PFSK-1 (cell line): ENCODE results near the gene ANKRD2. TPM values are rescaled to one million over a fixed set of nuclear protein-coding genes. Genes with fewer than 3 reads are reported as not detected.

Source experiments
- FOXP2 ChIP-seq: optimal IDR thresholded peaks from 2 replicates; pipeline ENCODE3; 2011; ENCODE audit warnings: borderline replicate concordance, control low read depth, inconsistent platforms; ENCODE audit not compliant: insufficient read depth; ENCODE audit errors: extremely low read length, extremely low read depth
- POLR2AphosphoS5 ChIP-seq: IDR thresholded peaks from 2 replicates; pipeline ENCODE4 v1.6.1; 2012; ENCODE audit warnings: low read depth, mild to moderate bottlenecking, control low read depth, low read length, moderate library complexity
- SIN3A ChIP-seq: IDR thresholded peaks from 2 replicates; pipeline ENCODE4 v1.6.1; 2012; ENCODE audit warnings: mild to moderate bottlenecking, low read length, moderate library complexity, borderline replicate concordance; ENCODE audit not compliant: insufficient read depth
- TAF1 ChIP-seq: IDR thresholded peaks from 2 replicates; pipeline ENCODE4 v1.6.1; 2012; ENCODE audit warnings: low read length, control low read depth, borderline replicate concordance; ENCODE audit not compliant: insufficient read depth
- polyA plus RNA-seq: library from polyadenylated mRNA; unstranded; fragments of >200 nt; gene quantifications from one replicate; pipeline ENCODE4 v1.2.1, GENCODE V29; 2012; ENCODE audit warnings: low read depth, missing spikeins; ENCODE audit not compliant: insufficient read length
- TF ChIP-seq, protein P1 (sequence below), 2 experiments: IDR thresholded peaks; 2 replicates each; pipeline versions ENCODE4 v1.6.1 to v1.8.0; 2011 to 2012; ENCODE audit warnings: low read depth in 2 of 2, low read length in 2 of 2, control low read depth in 1 of 2, inconsistent platforms in 1 of 2, mild to moderate bottlenecking in 1 of 2, moderate library complexity in 1 of 2; ENCODE audit not compliant: insufficient read depth in 1 of 2

Gene ANKRD2, protein sequence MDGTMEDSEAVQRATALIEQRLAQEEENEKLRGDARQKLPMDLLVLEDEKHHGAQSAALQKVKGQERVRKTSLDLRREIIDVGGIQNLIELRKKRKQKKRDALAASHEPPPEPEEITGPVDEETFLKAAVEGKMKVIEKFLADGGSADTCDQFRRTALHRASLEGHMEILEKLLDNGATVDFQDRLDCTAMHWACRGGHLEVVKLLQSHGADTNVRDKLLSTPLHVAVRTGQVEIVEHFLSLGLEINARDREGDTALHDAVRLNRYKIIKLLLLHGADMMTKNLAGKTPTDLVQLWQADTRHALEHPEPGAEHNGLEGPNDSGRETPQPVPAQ
- polyA plus RNA-seq: not detected

DNA sequence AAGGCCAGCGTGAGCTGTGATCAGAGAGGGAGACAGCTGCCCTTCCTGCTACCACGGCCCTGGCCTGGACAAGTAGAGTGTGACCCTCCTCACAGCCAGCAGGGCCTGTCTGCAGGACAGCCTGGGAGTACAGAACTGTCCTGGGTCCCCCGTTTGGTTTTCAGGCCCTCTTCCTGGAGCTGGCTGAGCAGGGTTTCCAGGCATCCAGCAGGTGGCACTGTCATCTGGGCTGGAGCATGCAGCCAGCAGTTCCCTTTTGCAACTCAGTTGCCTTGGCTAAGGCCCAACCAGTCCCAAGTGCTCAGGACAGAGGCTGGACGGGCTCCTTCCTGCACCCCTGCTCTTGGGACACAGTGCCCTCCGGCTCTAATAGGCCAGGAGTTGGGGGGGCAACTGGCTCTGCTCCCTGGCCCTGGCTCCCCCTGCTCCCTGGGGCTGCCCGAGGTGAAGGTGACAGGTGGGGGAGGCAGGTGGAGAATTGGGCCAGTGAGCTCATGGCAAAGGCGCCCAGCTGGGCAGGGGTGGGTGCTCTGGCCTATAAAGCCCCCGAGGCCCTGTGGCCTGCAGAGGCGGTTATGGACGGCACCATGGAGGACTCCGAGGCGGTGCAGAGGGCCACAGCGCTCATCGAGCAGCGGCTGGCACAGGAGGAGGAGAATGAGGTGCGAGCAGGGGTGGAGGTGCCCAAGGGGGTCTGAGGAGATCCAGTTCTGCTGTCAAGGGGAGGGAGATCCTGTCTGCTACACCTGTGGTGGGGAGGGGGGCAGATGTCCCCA, at the start of gene ANKRD2:
ANKRD2 (plus strand) TSS at position 566 of the 776 bp plus-strand sequence; CDS start at position 576, 10 bp downstream.
- TF ChIP-seq SIN3A (no peak), FOXP2 (peak; percentile 61)

DNA sequence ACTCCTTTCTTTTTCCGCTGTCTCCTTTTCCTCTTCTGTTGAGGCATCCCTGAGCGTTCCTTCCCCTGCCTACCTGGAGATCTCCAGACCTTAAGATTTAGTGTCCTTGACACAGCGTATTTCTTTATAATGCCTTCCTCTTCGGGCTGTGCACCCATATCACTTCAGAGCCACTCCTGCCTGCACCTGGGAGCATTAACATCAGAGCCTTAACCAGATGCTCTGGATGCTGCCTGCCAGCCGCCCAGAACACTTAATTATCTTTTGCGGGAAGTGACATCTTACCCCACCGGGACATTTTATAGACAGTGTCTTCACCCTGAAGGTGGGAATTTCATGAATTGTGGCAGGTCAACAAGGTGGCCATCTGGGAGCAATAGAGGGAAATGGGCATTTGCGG, 49.6 kb upstream of the ANKRD2 start:
- TF ChIP-seq SIN3A: no peak
- TF ChIP-seq, protein P1, sequence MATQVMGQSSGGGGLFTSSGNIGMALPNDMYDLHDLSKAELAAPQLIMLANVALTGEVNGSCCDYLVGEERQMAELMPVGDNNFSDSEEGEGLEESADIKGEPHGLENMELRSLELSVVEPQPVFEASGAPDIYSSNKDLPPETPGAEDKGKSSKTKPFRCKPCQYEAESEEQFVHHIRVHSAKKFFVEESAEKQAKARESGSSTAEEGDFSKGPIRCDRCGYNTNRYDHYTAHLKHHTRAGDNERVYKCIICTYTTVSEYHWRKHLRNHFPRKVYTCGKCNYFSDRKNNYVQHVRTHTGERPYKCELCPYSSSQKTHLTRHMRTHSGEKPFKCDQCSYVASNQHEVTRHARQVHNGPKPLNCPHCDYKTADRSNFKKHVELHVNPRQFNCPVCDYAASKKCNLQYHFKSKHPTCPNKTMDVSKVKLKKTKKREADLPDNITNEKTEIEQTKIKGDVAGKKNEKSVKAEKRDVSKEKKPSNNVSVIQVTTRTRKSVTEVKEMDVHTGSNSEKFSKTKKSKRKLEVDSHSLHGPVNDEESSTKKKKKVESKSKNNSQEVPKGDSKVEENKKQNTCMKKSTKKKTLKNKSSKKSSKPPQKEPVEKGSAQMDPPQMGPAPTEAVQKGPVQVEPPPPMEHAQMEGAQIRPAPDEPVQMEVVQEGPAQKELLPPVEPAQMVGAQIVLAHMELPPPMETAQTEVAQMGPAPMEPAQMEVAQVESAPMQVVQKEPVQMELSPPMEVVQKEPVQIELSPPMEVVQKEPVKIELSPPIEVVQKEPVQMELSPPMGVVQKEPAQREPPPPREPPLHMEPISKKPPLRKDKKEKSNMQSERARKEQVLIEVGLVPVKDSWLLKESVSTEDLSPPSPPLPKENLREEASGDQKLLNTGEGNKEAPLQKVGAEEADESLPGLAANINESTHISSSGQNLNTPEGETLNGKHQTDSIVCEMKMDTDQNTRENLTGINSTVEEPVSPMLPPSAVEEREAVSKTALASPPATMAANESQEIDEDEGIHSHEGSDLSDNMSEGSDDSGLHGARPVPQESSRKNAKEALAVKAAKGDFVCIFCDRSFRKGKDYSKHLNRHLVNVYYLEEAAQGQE (IDR thresholded peaks at IDR 0.05; ENCODE audit: insufficient read depth in 1 of 2, low read depth in 2 of 2, low read length in 2 of 2): no peak
- no peak for TF ChIP-seq TAF1
- no peak for TF ChIP-seq POLR2AphosphoS5
- no peak for TF ChIP-seq FOXP2

DNA sequence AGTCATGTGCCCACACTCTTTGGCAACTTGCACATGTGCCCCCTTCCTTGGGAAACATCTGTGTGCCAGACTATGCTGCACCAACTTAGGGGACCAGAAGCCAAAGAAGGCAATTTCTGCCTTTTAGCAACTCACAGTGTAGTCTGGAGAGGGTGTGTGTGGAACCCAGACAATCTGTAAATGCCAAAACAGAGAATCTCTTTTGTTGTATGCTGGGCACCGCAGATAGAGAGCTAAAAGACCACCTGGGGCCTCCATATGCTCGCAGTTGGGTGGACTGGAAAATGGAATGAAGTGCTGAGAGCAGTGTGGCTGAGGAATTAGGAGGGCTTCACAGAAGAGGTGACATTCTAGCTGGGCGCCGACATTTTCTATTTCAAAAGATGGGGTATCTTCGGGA, 47.5 kb upstream of the ANKRD2 start:
- TF ChIP-seq, protein P1 (IDR thresholded peaks at IDR 0.05; ENCODE audit: insufficient read depth in 1 of 2, low read depth in 2 of 2, low read length in 2 of 2): no peak
- TF ChIP-seq POLR2AphosphoS5 (no peak), SIN3A (no peak), TAF1 (no peak), FOXP2 (no peak)

DNA sequence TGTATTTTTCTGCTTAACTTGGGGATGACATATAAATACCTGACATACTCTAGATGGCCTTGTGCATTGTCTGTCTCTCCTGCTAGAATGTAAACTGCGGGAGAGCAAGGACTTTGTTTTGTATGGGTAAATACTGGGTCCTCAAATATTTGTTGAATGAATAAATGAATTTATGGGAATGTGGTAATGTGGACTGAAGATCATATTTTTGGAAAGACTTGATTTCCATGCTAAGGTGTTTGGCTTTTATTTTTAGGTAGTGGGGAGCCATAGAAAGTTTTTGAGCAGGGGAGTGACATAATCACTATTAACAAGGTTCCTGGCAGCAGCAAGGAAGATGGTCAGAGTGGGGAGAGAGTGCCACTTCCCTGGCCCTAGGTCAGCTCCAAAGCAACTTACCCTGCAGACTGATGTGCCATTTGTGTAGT, 46.9 kb upstream of the ANKRD2 start:
- TF ChIP-seq FOXP2: no peak
- TF ChIP-seq TAF1: no peak
- no peak for TF ChIP-seq POLR2AphosphoS5
- TF ChIP-seq, protein P1 (IDR thresholded peaks at IDR 0.05; ENCODE audit: insufficient read depth in 1 of 2, low read depth in 2 of 2, low read length in 2 of 2): no peak
- no peak for TF ChIP-seq SIN3A

DNA sequence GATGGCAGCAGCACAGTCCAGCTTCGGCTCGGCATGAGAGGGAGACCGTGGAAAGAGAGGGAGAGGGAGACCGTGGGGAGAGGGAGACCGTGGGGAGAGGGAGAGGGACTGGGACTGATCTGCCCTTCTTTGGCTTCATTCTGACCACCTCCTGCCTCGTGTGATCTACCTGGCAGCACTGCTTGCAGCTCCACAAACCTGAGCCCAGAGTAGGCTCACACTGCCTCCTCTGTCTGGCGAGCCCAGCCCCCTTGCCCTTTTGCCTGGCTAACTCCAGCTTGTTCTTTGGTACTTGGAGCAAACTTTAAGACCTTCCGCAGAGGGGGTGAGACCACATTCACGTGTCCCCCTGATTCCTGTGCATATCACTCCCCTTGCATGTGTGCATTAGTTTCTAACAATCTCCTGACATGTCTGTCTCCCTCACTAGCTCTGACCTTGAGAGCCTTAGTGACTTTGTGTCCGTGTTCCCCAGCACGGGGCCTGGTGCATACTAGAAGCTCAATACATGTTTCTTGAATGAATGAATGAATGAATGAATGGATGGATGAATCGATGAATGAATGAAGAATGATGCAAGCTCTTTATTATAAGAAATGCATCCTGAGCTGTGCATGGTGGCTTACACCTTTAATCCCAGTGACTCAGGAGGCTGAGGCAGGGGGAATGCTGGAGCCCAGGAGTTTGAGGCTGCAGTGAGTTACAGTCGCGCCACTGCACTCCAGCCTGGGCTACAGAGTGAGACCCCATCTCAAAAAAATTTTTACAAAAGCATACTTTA, 42.7 kb upstream of the ANKRD2 start:
- TF ChIP-seq FOXP2: no peak
- TF ChIP-seq, protein P1 (IDR thresholded peaks at IDR 0.05; ENCODE audit: insufficient read depth in 1 of 2, low read depth in 2 of 2, low read length in 2 of 2): no peak
- TF ChIP-seq SIN3A: no peak
- no peak for TF ChIP-seq POLR2AphosphoS5
- TF ChIP-seq TAF1: no peak
